Measurements from ENCODE around the gene GATA2. TPM values are rescaled to one million over a fixed set of nuclear protein-coding genes. Genes with fewer than 3 reads are reported as not detected.

Gene GATA2
- total and polyA plus RNA-seq, 2 experiments from 2014 or later, result 0.52 to 0.83 TPM

DNA sequence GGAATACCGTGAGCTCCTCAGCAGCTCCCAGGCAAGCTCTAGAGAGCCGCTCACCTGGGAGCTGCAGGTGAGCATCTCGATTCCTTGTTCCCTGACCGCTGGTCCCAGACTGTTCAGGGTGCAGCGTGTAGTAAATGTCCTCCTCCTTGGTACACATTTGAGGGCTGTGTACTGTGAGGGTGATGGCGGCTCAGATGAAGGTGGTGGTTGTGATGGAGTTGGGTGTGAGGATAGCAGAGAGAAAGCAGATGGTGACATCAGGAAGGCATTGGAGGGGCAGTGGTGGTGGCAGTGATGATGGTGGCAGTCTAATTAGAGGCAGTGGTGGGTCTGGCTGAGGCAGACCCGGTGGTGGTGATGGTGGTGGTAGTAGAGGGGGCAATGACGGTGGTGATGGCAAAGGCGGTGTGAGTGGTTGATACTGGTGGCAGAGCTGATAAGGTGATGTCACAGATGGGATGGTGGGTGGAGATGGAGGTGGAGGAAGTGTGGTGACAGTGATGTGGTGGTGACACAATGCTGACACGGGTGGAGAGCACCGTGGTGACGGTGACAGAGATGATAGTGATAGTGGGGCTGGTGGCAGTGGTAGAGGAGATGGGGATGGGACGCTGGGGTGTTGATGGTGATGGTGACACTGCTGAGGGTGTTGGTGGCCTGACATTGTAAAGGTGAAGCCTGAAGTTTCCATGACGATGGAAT lies 26.0 kb downstream of the GATA2 start, which contains the start of gene DNAJB8:
DNAJB8 (minus strand) TSS at position 51 of the 702 bp plus-strand sequence. CDS start 3,645 bp downstream, outside the sequence.
- H3K4me3 Mint-ChIP-seq, result no peak within 1 kb of the TSS
- H3K4me3 ChIP-seq, result no peak within 1 kb of the TSS
- H2AFZ ChIP-seq, result no peak within 1 kb of the TSS
- TF ChIP-seq EZH2 (IDR thresholded peaks at IDR 0.05; ENCODE audit: low read depth, unreplicated experiment), result no peak
- no peak for TF ChIP-seq STAT1 (IDR thresholded peaks at IDR 0.05; ENCODE audit: unreplicated experiment)
- no peak for TF ChIP-seq JUNB (IDR thresholded peaks at IDR 0.05; ENCODE audit: unreplicated experiment)
- TF ChIP-seq, protein P1, sequence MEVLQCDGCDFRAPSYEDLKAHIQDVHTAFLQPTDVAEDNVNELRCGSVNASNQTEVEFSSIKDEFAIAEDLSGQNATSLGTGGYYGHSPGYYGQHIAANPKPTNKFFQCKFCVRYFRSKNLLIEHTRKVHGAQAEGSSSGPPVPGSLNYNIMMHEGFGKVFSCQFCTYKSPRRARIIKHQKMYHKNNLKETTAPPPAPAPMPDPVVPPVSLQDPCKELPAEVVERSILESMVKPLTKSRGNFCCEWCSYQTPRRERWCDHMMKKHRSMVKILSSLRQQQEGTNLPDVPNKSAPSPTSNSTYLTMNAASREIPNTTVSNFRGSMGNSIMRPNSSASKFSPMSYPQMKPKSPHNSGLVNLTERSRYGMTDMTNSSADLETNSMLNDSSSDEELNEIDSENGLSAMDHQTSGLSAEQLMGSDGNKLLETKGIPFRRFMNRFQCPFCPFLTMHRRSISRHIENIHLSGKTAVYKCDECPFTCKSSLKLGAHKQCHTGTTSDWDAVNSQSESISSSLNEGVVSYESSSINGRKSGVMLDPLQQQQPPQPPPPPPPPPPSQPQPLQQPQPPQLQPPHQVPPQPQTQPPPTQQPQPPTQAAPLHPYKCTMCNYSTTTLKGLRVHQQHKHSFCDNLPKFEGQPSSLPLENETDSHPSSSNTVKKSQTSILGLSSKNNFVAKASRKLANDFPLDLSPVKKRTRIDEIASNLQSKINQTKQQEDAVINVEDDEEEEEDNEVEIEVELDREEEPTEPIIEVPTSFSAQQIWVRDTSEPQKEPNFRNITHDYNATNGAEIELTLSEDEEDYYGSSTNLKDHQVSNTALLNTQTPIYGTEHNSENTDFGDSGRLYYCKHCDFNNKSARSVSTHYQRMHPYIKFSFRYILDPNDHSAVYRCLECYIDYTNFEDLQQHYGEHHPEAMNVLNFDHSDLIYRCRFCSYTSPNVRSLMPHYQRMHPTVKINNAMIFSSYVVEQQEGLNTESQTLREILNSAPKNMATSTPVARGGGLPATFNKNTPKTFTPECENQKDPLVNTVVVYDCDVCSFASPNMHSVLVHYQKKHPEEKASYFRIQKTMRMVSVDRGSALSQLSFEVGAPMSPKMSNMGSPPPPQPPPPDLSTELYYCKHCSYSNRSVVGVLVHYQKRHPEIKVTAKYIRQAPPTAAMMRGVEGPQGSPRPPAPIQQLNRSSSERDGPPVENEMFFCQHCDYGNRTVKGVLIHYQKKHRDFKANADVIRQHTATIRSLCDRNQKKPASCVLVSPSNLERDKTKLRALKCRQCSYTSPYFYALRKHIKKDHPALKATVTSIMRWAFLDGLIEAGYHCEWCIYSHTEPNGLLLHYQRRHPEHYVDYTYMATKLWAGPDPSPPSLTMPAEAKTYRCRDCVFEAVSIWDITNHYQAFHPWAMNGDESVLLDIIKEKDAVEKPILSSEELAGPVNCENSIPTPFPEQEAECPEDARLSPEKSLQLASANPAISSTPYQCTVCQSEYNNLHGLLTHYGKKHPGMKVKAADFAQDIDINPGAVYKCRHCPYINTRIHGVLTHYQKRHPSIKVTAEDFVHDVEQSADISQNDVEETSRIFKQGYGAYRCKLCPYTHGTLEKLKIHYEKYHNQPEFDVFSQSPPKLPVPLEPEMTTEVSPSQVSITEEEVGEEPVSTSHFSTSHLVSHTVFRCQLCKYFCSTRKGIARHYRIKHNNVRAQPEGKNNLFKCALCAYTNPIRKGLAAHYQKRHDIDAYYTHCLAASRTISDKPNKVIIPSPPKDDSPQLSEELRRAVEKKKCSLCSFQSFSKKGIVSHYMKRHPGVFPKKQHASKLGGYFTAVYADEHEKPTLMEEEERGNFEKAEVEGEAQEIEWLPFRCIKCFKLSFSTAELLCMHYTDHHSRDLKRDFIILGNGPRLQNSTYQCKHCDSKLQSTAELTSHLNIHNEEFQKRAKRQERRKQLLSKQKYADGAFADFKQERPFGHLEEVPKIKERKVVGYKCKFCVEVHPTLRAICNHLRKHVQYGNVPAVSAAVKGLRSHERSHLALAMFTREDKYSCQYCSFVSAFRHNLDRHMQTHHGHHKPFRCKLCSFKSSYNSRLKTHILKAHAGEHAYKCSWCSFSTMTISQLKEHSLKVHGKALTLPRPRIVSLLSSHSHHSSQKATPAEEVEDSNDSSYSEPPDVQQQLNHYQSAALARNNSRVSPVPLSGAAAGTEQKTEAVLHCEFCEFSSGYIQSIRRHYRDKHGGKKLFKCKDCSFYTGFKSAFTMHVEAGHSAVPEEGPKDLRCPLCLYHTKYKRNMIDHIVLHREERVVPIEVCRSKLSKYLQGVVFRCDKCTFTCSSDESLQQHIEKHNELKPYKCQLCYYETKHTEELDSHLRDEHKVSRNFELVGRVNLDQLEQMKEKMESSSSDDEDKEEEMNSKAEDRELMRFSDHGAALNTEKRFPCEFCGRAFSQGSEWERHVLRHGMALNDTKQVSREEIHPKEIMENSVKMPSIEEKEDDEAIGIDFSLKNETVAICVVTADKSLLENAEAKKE (CRISPR knock-in tag; IDR thresholded peaks at IDR 0.05), result no peak
- no peak for TF ChIP-seq EZH2phosphoT487 (IDR thresholded peaks at IDR 0.05; ENCODE audit: unreplicated experiment)
- TF ChIP-seq NANOG (IDR thresholded peaks at IDR 0.05; ENCODE audit: borderline replicate concordance), result no peak
- TF ChIP-seq POLR2AphosphoS5 (IDR thresholded peaks at IDR 0.05; ENCODE audit: low read depth), result no peak
- TF ChIP-seq, protein P2, sequence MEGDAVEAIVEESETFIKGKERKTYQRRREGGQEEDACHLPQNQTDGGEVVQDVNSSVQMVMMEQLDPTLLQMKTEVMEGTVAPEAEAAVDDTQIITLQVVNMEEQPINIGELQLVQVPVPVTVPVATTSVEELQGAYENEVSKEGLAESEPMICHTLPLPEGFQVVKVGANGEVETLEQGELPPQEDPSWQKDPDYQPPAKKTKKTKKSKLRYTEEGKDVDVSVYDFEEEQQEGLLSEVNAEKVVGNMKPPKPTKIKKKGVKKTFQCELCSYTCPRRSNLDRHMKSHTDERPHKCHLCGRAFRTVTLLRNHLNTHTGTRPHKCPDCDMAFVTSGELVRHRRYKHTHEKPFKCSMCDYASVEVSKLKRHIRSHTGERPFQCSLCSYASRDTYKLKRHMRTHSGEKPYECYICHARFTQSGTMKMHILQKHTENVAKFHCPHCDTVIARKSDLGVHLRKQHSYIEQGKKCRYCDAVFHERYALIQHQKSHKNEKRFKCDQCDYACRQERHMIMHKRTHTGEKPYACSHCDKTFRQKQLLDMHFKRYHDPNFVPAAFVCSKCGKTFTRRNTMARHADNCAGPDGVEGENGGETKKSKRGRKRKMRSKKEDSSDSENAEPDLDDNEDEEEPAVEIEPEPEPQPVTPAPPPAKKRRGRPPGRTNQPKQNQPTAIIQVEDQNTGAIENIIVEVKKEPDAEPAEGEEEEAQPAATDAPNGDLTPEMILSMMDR (conservative IDR thresholded peaks at IDR 0.05; ENCODE audit: low read depth in 2 of 2), result no peak
- no peak for TF ChIP-seq ZNF331 (CRISPR knock-in tag; IDR thresholded peaks at IDR 0.05; ENCODE audit: low read depth)
- TF ChIP-seq, protein P3, sequence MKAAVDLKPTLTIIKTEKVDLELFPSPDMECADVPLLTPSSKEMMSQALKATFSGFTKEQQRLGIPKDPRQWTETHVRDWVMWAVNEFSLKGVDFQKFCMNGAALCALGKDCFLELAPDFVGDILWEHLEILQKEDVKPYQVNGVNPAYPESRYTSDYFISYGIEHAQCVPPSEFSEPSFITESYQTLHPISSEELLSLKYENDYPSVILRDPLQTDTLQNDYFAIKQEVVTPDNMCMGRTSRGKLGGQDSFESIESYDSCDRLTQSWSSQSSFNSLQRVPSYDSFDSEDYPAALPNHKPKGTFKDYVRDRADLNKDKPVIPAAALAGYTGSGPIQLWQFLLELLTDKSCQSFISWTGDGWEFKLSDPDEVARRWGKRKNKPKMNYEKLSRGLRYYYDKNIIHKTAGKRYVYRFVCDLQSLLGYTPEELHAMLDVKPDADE (IDR thresholded peaks at IDR 0.05), result no peak
- no peak for TF ChIP-seq CREB1 (CRISPR knock-in tag; IDR thresholded peaks at IDR 0.05; ENCODE audit: low read depth)
- TF ChIP-seq, protein P4, sequence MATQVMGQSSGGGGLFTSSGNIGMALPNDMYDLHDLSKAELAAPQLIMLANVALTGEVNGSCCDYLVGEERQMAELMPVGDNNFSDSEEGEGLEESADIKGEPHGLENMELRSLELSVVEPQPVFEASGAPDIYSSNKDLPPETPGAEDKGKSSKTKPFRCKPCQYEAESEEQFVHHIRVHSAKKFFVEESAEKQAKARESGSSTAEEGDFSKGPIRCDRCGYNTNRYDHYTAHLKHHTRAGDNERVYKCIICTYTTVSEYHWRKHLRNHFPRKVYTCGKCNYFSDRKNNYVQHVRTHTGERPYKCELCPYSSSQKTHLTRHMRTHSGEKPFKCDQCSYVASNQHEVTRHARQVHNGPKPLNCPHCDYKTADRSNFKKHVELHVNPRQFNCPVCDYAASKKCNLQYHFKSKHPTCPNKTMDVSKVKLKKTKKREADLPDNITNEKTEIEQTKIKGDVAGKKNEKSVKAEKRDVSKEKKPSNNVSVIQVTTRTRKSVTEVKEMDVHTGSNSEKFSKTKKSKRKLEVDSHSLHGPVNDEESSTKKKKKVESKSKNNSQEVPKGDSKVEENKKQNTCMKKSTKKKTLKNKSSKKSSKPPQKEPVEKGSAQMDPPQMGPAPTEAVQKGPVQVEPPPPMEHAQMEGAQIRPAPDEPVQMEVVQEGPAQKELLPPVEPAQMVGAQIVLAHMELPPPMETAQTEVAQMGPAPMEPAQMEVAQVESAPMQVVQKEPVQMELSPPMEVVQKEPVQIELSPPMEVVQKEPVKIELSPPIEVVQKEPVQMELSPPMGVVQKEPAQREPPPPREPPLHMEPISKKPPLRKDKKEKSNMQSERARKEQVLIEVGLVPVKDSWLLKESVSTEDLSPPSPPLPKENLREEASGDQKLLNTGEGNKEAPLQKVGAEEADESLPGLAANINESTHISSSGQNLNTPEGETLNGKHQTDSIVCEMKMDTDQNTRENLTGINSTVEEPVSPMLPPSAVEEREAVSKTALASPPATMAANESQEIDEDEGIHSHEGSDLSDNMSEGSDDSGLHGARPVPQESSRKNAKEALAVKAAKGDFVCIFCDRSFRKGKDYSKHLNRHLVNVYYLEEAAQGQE (IDR thresholded peaks at IDR 0.05; ENCODE audit: unreplicated experiment), result no peak
- no peak for TF ChIP-seq ZNF114 (CRISPR knock-in tag; IDR thresholded peaks at IDR 0.05)
- H3K27me3 Mint-ChIP-seq (ENCODE audit: insufficient read depth, low read depth, poor library complexity), result peaks cover 28% of the 10 kb centered on the region
- H3K79me2 ChIP-seq (replicated peaks; ENCODE audit: insufficient read depth), result no peaks in the 10 kb centered on the region
- DNase-seq (ENCODE audit: low spot score) (no peak), ATAC-seq (no peak)
- H3K4me1 ChIP-seq (ENCODE audit: insufficient read depth), result no peaks in the 10 kb centered on the region
- no peaks in the 10 kb centered on the region for H3K36me3 Mint-ChIP-seq (ENCODE audit: low read depth)
- H3K27ac ChIP-seq (ENCODE audit: low read depth), result no peak within 1 kb of the TSS
- H3K27ac Mint-ChIP-seq, result no peak within 1 kb of the TSS
- no peaks in the 10 kb centered on the region; the same call in 1 of the 3 replicates for H3K9me3 Mint-ChIP-seq
- no peaks in the 10 kb centered on the region for H3K9me2 ChIP-seq (ENCODE audit: insufficient read depth)
- no peaks in the 10 kb centered on the region; the same call in 1 of the 3 replicates for H3K4me1 Mint-ChIP-seq
- no peaks in the 10 kb centered on the region for H3F3A ChIP-seq (replicated peaks; ENCODE audit: low read depth)
- H3K4me2 ChIP-seq, result no peak within 1 kb of the TSS
- H3K36me3 ChIP-seq (ENCODE audit: insufficient read depth), result no peaks in the 10 kb centered on the region
- H4K20me1 ChIP-seq (replicated peaks; ENCODE audit: insufficient read depth), result no peaks in the 10 kb centered on the region
- peaks cover 9% of the 10 kb centered on the region for H3K27me3 ChIP-seq (ENCODE audit: insufficient read depth)

All from GM23338 (cell line).